GM23338 (cell line): ENCODE data around the gene NPTXR.

Experiments
- EZH2 ChIP-seq: fragments of 200-600 bp; sonication (generic); IDR thresholded peaks from one replicate; pipeline ENCODE4 v1.8.0; 2017; ENCODE audit warnings: antibody characterized with exemption, mild to moderate bottlenecking, low read depth; ENCODE audit not compliant: unreplicated experiment
- JUNB ChIP-seq: IDR thresholded peaks from one replicate; pipeline ENCODE4 v1.6.1; 2016; ENCODE audit warnings: antibody characterized with exemption; ENCODE audit not compliant: unreplicated experiment
- POLR2AphosphoS5 ChIP-seq: IDR thresholded peaks from 2 replicates; pipeline ENCODE4 v1.6.1; 2016; ENCODE audit warnings: antibody characterized with exemption, low read depth
- TF ChIP-seq, protein P1 (sequence below), 2 experiments: fragments of 200-600 bp in 1 of 2; sonication (generic) in 1 of 2; conservative IDR thresholded peaks; 2 replicates each; pipeline versions ENCODE4 v1.5.1 to v1.6.1; 2016 to 2017; ENCODE audit warnings: antibody characterized with exemption in 2 of 2, low read depth in 2 of 2, mild to moderate bottlenecking in 2 of 2, moderate library complexity in 1 of 2
- TF ChIP-seq, protein P2 (sequence below): IDR thresholded peaks from one replicate; pipeline ENCODE4 v1.6.1; 2018; ENCODE audit warnings: antibody characterized with exemption; ENCODE audit not compliant: unreplicated experiment

GRCh38 chr22:38832005-38832978, 11.5 kb downstream of the NPTXR start:
- TF ChIP-seq, protein P1, sequence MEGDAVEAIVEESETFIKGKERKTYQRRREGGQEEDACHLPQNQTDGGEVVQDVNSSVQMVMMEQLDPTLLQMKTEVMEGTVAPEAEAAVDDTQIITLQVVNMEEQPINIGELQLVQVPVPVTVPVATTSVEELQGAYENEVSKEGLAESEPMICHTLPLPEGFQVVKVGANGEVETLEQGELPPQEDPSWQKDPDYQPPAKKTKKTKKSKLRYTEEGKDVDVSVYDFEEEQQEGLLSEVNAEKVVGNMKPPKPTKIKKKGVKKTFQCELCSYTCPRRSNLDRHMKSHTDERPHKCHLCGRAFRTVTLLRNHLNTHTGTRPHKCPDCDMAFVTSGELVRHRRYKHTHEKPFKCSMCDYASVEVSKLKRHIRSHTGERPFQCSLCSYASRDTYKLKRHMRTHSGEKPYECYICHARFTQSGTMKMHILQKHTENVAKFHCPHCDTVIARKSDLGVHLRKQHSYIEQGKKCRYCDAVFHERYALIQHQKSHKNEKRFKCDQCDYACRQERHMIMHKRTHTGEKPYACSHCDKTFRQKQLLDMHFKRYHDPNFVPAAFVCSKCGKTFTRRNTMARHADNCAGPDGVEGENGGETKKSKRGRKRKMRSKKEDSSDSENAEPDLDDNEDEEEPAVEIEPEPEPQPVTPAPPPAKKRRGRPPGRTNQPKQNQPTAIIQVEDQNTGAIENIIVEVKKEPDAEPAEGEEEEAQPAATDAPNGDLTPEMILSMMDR (conservative IDR thresholded peaks at IDR 0.05; ENCODE audit: low read depth in 2 of 2), result no peak
- TF ChIP-seq POLR2AphosphoS5 (no peak), EZH2 (no peak), JUNB (no peak)
- TF ChIP-seq, protein P2, sequence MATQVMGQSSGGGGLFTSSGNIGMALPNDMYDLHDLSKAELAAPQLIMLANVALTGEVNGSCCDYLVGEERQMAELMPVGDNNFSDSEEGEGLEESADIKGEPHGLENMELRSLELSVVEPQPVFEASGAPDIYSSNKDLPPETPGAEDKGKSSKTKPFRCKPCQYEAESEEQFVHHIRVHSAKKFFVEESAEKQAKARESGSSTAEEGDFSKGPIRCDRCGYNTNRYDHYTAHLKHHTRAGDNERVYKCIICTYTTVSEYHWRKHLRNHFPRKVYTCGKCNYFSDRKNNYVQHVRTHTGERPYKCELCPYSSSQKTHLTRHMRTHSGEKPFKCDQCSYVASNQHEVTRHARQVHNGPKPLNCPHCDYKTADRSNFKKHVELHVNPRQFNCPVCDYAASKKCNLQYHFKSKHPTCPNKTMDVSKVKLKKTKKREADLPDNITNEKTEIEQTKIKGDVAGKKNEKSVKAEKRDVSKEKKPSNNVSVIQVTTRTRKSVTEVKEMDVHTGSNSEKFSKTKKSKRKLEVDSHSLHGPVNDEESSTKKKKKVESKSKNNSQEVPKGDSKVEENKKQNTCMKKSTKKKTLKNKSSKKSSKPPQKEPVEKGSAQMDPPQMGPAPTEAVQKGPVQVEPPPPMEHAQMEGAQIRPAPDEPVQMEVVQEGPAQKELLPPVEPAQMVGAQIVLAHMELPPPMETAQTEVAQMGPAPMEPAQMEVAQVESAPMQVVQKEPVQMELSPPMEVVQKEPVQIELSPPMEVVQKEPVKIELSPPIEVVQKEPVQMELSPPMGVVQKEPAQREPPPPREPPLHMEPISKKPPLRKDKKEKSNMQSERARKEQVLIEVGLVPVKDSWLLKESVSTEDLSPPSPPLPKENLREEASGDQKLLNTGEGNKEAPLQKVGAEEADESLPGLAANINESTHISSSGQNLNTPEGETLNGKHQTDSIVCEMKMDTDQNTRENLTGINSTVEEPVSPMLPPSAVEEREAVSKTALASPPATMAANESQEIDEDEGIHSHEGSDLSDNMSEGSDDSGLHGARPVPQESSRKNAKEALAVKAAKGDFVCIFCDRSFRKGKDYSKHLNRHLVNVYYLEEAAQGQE, result no peak
